RWPE1 (cell line): ENCODE results near the gene MDN1.
A peak's percentile ranks its signal among the peaks of the same experiment; 100 is the strongest.
"Not testable (repeated sequence)": the region's sequence is repeated elsewhere in the genome, so short reads cannot be mapped to it uniquely, and the experiment has no call there.

Experiments
- CTCF ChIA-PET: fragments of 350-600 bp; sonication (Branson Sonifier 250); formaldehyde crosslinking; extraction: SDS; loops from one replicate; lab custom pipeline; 2021; lab: Yijun Ruan, JAX
- POLR2A ChIA-PET: fragments of 400-600 bp; formaldehyde crosslinking; extraction: SDS; loops from one replicate; lab custom pipeline; 2020; ENCODE audit warnings: antibody characterized with exemption; ENCODE audit not compliant: low non-redundant PET; lab: Yijun Ruan, JAX
- DNase-seq: peaks from one replicate; pipeline ENCODE4 v3.0.0; 2012; ENCODE audit warnings: low spot score
- H3K27ac ChIP-seq: fragments of 450-650 bp; 2 replicates; pipeline ENCODE4 v1.5.1; 2017
- CTCF ChIP-seq: fragments of 450-650 bp; conservative IDR thresholded peaks from 2 replicates; pipeline ENCODE4 v1.5.1; 2017; ENCODE audit warnings: low read depth, mild to moderate bottlenecking

Gene MDN1

GRCh38 chr6:89638320-89639195 is 181.0 kb downstream of the MDN1 start, which contains the start of gene LYRM2:
LYRM2 (minus strand) TSS chr6:89638747; CDS start chr6:89638716, 31 bp downstream.
- DNase-seq: peak; percentile 94
- peak within 1 kb of the TSS; percentile 91 for H3K27ac ChIP-seq
- ChIA-PET POLR2A (interaction anchor here (0.7 kb wide), 1 partner anchor 66 kb away, joined by 3 read pairs; no protein-coding TSS in a partner anchor), CTCF (interaction anchor here (0.7 kb wide), 1 partner anchor 230 kb away, joined by 3 read pairs; no protein-coding TSS in a partner anchor)
- no peak for TF ChIP-seq CTCF

GRCh38 chr6:89637960-89638319 is 181.7 kb downstream of the MDN1 start:
- ChIA-PET CTCF (interaction anchor here (0.7 kb wide), 1 partner anchor 229 kb away, joined by 3 read pairs; no protein-coding TSS in a partner anchor), POLR2A (interaction anchor here (0.7 kb wide), 1 partner anchor 66 kb away, joined by 3 read pairs; no protein-coding TSS in a partner anchor)
- H3K27ac ChIP-seq: peak overlapping the region; percentile 91
- DNase-seq: no peak
- TF ChIP-seq CTCF: no peak

DNA sequence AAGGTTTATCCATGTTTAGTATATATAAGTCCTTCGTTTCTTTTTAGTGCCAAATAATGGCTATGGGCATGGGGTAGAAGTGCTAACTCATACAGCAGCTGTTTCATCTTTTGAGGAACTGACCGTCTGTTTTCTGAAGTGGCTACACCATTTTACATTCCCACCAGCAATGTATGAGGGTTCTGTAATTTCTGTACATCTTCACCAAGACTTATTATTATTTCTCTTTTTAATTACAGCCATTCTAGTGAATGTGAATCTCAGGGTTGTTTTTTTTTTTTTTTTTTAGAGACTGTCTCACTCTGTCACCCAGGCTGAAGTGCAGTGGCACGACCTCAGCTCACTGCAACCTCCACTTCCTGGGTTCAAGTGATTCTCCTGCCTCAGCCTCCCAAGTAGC is 183.2 kb downstream of the MDN1 start:
- DNase-seq, POLR2A ChIA-PET, H3K27ac ChIP-seq, CTCF ChIA-PET: not testable (repeated sequence)

DNA sequence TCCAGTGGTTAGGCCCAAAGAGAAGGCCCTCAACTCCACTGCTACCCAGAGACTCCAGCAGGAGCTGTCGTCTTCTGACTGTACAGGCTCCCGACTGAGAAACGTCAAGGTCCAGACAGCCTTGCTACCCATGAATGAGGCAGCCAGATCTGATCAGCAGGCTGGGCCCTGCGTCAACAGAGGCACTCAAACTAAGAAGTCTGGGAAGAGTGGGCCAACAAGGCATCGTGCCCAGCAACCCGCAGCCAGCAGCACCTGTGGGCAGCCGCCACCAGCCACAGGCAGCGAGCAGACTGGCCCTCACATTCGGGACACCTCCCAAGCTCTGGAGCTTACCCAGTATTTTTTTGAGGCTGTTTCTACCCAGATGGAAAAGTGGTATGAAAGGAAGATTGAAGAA is 189.1 kb downstream of the MDN1 start:
- ChIA-PET CTCF (interaction anchor here (0.5 kb wide), 2 partner anchors 73 to 409 kb away, joined by 4 read pairs; no protein-coding TSS in a partner anchor), POLR2A (no interaction called here)
- DNase-seq: no peak
- no peak overlapping the region for H3K27ac ChIP-seq
- TF ChIP-seq CTCF: no peak

- no peak for DNase-seq
- no peak for TF ChIP-seq CTCF
- ChIA-PET CTCF (interaction anchor here (0.6 kb wide), 1 partner anchor 196 kb away, joined by 3 read pairs; no protein-coding TSS in a partner anchor), POLR2A (no interaction called here)
- H3K27ac ChIP-seq: no peak overlapping the region
Measured at GRCh38 chr6:89623749-89624148, 195.8 kb downstream of the MDN1 start.

GRCh38 chr6:89619567-89619966 is 200.0 kb downstream of the MDN1 start:
- TF ChIP-seq CTCF: no peak
- ChIA-PET POLR2A (no interaction called here), CTCF (no interaction called here)
- no peak for DNase-seq
- H3K27ac ChIP-seq: no peak overlapping the region

DNA sequence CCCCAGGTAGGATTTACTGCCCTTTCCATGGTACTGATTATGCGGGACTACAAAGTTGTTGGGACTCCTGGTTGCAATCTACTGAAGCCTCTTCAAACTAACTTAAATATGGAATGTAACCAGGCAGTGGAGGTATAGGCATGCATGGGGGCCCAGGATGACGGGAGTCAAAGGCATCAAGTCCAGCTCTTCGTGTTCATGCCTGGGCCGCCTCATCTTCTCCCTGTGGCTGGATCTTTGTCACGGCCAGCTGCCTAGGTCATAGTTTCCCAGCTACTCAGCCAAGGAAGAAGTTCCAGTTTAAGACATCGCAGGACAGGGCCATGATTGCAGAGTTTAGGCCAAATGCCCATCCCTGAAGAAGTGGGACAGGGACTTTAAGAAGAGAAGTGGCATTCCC is 201.6 kb downstream of the MDN1 start:
- ChIA-PET CTCF (no interaction called here), POLR2A (no interaction called here)
- H3K27ac ChIP-seq: no peak overlapping the region
- TF ChIP-seq CTCF: no peak
- no peak for DNase-seq
